GM23338 (cell line): ENCODE data around the gene LLGL2. TPM values are rescaled to one million over a fixed set of nuclear protein-coding genes. Genes with fewer than 3 reads are reported as not detected.

ENCODE experiments used
- ATAC-seq: fragments of 200-7000 bp; cut with Tn5 transposase; 3 replicates; pipeline ENCODE4 v1.9.1; 2020
- DNase-seq: peaks from one replicate; pipeline ENCODE4 v3.0.0-alpha.2; 2015; ENCODE audit warnings: low spot score
- H2AFZ ChIP-seq: fragments of 200-600 bp; sonication (generic); 2 replicates; pipeline ENCODE4 v1.8.0; 2016; ENCODE audit warnings: antibody characterized with exemption, mild to moderate bottlenecking, moderate library complexity
- H3F3A ChIP-seq: fragments of 200-600 bp; sonication (generic); replicated peaks from 2 replicates; pipeline ENCODE4 v1.8.0; 2017; ENCODE audit warnings: antibody characterized with exemption, mixed run types, low read depth
- H3K27ac ChIP-seq: fragments of 200-600 bp; sonication (generic); 2 replicates; pipeline ENCODE4 v1.6.1; 2016; ENCODE audit warnings: low read depth
- H3K27me3 ChIP-seq: fragments of 200-600 bp; sonication (generic); 2 replicates; pipeline ENCODE4 v1.8.0; 2016; ENCODE audit warnings: mild to moderate bottlenecking, mixed run types, moderate library complexity; ENCODE audit not compliant: insufficient read depth
- H3K36me3 ChIP-seq: fragments of 200-600 bp; sonication (generic); 2 replicates; pipeline ENCODE4 v1.8.0; 2016; ENCODE audit warnings: mild to moderate bottlenecking; ENCODE audit not compliant: insufficient read depth
- H3K4me1 ChIP-seq: fragments of 200-600 bp; sonication (generic); 2 replicates; pipeline ENCODE4 v1.8.0; 2016; ENCODE audit warnings: mild to moderate bottlenecking, moderate library complexity; ENCODE audit not compliant: insufficient read depth
- H3K4me2 ChIP-seq: fragments of 200-600 bp; sonication (generic); 2 replicates; pipeline ENCODE4 v1.7.1; 2017; ENCODE audit warnings: mixed run types
- H3K4me3 ChIP-seq: fragments of 200-600 bp; sonication (generic); 2 replicates; pipeline ENCODE4 v1.6.1; 2016; ENCODE audit warnings: mixed run types
- H3K79me2 ChIP-seq: fragments of 200-600 bp; sonication (generic); replicated peaks from 2 replicates; pipeline ENCODE4 v1.8.0; 2017; ENCODE audit warnings: mild to moderate bottlenecking; ENCODE audit not compliant: insufficient read depth
- H3K9me2 ChIP-seq: fragments of 200-600 bp; sonication (generic); 2 replicates; pipeline ENCODE4 v1.8.0; 2017; ENCODE audit not compliant: insufficient read depth
- H4K20me1 ChIP-seq: fragments of 200-600 bp; sonication (generic); replicated peaks from 2 replicates; pipeline ENCODE4 v1.8.0; 2017; ENCODE audit warnings: mild to moderate bottlenecking; ENCODE audit not compliant: insufficient read depth
- H3K27ac Mint-ChIP-seq: 2 replicates; pipeline ENCODE4 v1.8.0; 2020; ENCODE audit warnings: inconsistent platforms, mild to moderate bottlenecking, moderate library complexity, mixed read lengths
- H3K27me3 Mint-ChIP-seq: 3 replicates; pipeline ENCODE4 v1.8.0; 2022; ENCODE audit warnings: low read depth, mild to moderate bottlenecking, moderate library complexity, mixed read lengths, inconsistent platforms; ENCODE audit not compliant: insufficient read depth, poor library complexity
- H3K36me3 Mint-ChIP-seq: 3 replicates; pipeline ENCODE4 v1.8.0; 2021; ENCODE audit warnings: low read depth, mild to moderate bottlenecking, inconsistent platforms, moderate library complexity, mixed read lengths
- H3K4me1 Mint-ChIP-seq: 3 replicates; pipeline ENCODE4 v1.8.0; 2020; ENCODE audit warnings: mild to moderate bottlenecking, inconsistent platforms, mixed read lengths
- H3K4me3 Mint-ChIP-seq: 3 replicates; pipeline ENCODE4 v1.8.0; 2021; ENCODE audit warnings: moderate library complexity, mild to moderate bottlenecking, inconsistent platforms, mixed read lengths
- H3K9me3 Mint-ChIP-seq: 3 replicates; pipeline ENCODE4 v1.8.0; 2020; ENCODE audit warnings: moderate library complexity, mild to moderate bottlenecking, inconsistent platforms, mixed read lengths
- CREB1 ChIP-seq: fragments of 250-450 bp; sonication (Bioruptor Pico); IDR thresholded peaks from 2 replicates; pipeline ENCODE4 v1.5.0; 2020; ENCODE audit warnings: low read depth, mild to moderate bottlenecking, moderate library complexity
- CTCF ChIP-seq, 2 experiments: fragments of 200-600 bp in 1 of 2; sonication (generic) in 1 of 2; conservative IDR thresholded peaks; 2 replicates each; pipeline versions ENCODE4 v1.5.1 to v1.6.1; 2016 to 2017; ENCODE audit warnings: antibody characterized with exemption in 2 of 2, low read depth in 2 of 2, mild to moderate bottlenecking in 2 of 2, moderate library complexity in 1 of 2
- ETS1 ChIP-seq: IDR thresholded peaks from 2 replicates; pipeline ENCODE4 v1.6.1; 2016; ENCODE audit warnings: antibody characterized with exemption
- EZH2 ChIP-seq: fragments of 200-600 bp; sonication (generic); IDR thresholded peaks from one replicate; pipeline ENCODE4 v1.8.0; 2017; ENCODE audit warnings: antibody characterized with exemption, mild to moderate bottlenecking, low read depth; ENCODE audit not compliant: unreplicated experiment
- EZH2phosphoT487 ChIP-seq: fragments of 200-600 bp; sonication (generic); IDR thresholded peaks from one replicate; pipeline ENCODE4 v1.8.1; 2018; ENCODE audit warnings: antibody characterized with exemption; ENCODE audit not compliant: unreplicated experiment
- JUNB ChIP-seq: IDR thresholded peaks from one replicate; pipeline ENCODE4 v1.6.1; 2016; ENCODE audit warnings: antibody characterized with exemption; ENCODE audit not compliant: unreplicated experiment
- NANOG ChIP-seq: IDR thresholded peaks from 2 replicates; pipeline ENCODE4 v1.6.1; 2016; ENCODE audit warnings: antibody characterized with exemption, borderline replicate concordance
- POLR2AphosphoS5 ChIP-seq: IDR thresholded peaks from 2 replicates; pipeline ENCODE4 v1.6.1; 2016; ENCODE audit warnings: antibody characterized with exemption, low read depth
- REST ChIP-seq: IDR thresholded peaks from one replicate; pipeline ENCODE4 v1.6.1; 2018; ENCODE audit warnings: antibody characterized with exemption; ENCODE audit not compliant: unreplicated experiment
- STAT1 ChIP-seq: IDR thresholded peaks from one replicate; pipeline ENCODE4 v1.6.1; 2016; ENCODE audit warnings: antibody characterized with exemption; ENCODE audit not compliant: unreplicated experiment
- ZNF114 ChIP-seq: fragments of 250-450 bp; sonication (Bioruptor Pico); IDR thresholded peaks from 2 replicates; pipeline ENCODE4 v1.5.0; 2020; ENCODE audit warnings: mild to moderate bottlenecking, moderate library complexity
- ZNF331 ChIP-seq: fragments of 250-450 bp; sonication (Bioruptor Pico); IDR thresholded peaks from 2 replicates; pipeline ENCODE4 v1.5.0; 2020; ENCODE audit warnings: low read depth, mild to moderate bottlenecking, moderate library complexity
- ZNF462 ChIP-seq: fragments of 250-450 bp; sonication (Bioruptor Pico); IDR thresholded peaks from 2 replicates; pipeline ENCODE4 v1.5.0; 2020; ENCODE audit warnings: mild to moderate bottlenecking, moderate library complexity
- polyA plus RNA-seq: library from polyadenylated mRNA; unstranded; fragments of >200 nt; fragmentation: Nextera tagmentation; extraction: Ambion mirVana; gene quantifications from 2 replicates; pipeline ENCODE4 v1.2.1, GENCODE V29; 2016
- total RNA-seq: library from RNA; depleted of rRNA; stranded (reverse); fragments of >200 nt; shearing (Covaris generic); gene quantifications from 2 replicates; pipeline ENCODE4 v1.2.3, GENCODE V29; 2014

LLGL2 gene
- total and polyA plus RNA-seq, 2 experiments from 2014 or later = 62.5 to 78.5 TPM

DNA sequence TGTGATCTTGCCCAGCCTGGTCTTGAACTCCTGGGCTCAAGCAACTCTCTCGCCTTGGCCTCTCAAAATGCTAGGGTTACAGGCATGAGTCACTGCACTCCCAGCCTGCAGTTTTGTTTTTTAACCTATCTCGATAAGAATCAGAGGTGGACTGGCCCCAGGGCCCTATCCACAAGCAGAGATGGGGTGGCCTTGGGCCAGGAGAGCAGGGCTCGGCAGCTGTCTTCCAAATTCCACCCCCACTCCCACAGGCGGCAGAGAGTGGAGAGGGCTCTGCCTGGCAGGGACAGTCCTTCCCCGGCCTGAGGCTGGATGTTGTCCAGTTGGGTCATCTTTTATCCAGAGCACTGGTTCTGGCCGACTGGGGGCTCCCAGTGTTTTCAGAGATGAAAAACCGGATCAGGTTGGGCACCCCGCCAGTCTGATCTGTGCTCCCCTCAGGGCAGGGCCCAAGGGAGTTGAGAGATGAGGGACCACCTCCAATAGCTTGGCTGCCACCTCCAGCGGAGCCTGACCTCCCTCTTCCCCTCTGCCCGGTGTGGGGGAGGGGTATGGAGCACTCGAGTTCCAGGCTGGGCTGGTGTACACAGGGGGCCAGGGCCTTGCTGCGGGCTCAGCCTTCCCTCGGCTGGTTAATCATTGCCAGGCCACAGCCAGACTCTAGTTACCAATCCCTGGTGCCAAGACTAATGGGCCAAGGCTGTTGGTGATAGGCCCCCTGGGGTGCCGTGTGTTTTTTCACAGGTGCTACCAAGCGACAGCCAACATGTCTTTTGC is 31.8 kb downstream of the LLGL2 start:
- Histone ChIP-seq H3K4me3 (no peak overlapping the region), H3K79me2 (no peaks in the 10 kb centered on the region), H3F3A (no peaks in the 10 kb centered on the region), H3K4me2 (no peak overlapping the region), H3K27ac (no peak overlapping the region), H3K4me1 (no peaks in the 10 kb centered on the region; the same call in 1 of the 2 replicates), H3K27me3 (no peaks in the 10 kb centered on the region), H4K20me1 (no peaks in the 10 kb centered on the region), H3K36me3 (no peaks in the 10 kb centered on the region; the same call in 1 of the 2 replicates), H3K9me2 (no peaks in the 10 kb centered on the region), H2AFZ (no peak overlapping the region)
- TF ChIP-seq STAT1 (no peak), ZNF462 (CRISPR knock-in tag) (no peak), EZH2phosphoT487 (no peak), NANOG (no peak), EZH2 (no peak), CREB1 (no peak), POLR2AphosphoS5 (no peak), REST (no peak), JUNB (no peak), CTCF (conservative IDR thresholded peaks at IDR 0.05; ENCODE audit: low read depth in 2 of 2) (no peak), ETS1 (no peak), ZNF331 (CRISPR knock-in tag) (no peak), ZNF114 (CRISPR knock-in tag) (no peak)
- Mint-ChIP-seq H3K36me3 (no peaks in the 10 kb centered on the region; the same call in 2 of the 3 replicates), H3K4me1 (peaks cover 11% of the 10 kb centered on the region; the same call in 1 of the 3 replicates), H3K9me3 (no peaks in the 10 kb centered on the region), H3K4me3 (no peak overlapping the region), H3K27ac (no peak overlapping the region), H3K27me3 (no peaks in the 10 kb centered on the region)
- peak; percentile 46 for ATAC-seq
- DNase-seq = no peak
